Measurements from ENCODE around the gene PDSS2.

- TF ChIP-seq POLR2A (IDR thresholded peaks at IDR 0.05; ENCODE audit: low read length) = no peak
- no peak for TF ChIP-seq GATA1 (IDR thresholded peaks at IDR 0.05; ENCODE audit: low read depth, low read length)
Observed at GRCh38 chr6:107230024-107230423, 229.3 kb downstream of the PDSS2 start.
